ENCODE results near the gene PDE9A. TPM values are rescaled to one million over a fixed set of nuclear protein-coding genes. Genes with fewer than 3 reads are reported as not detected.

Gene PDE9A
- total RNA-seq, 1 donor from 2014 or later, result 27.4 TPM

- Mint-ChIP-seq H3K4me3 (no peak overlapping the region), H3K4me1 (peaks cover 11% of the 10 kb centered on the region), H3K27me3 (ENCODE audit: low read depth) (no peaks in the 10 kb centered on the region), H3K36me3 (peaks cover 25% of the 10 kb centered on the region), H3K27ac (no peak overlapping the region), H3K9me3 (no peaks in the 10 kb centered on the region)
- TF ChIP-seq CTCF (IDR thresholded peaks at IDR 0.05; ENCODE audit: unreplicated experiment), result no peak
- no peak for DNase-seq (ENCODE audit: low spot score in 2 of 2, unreplicated experiment in 2 of 2)
Measured at GRCh38 chr21:42739061-42739931, 85.9 kb downstream of the PDE9A start.

GRCh38 chr21:42740405-42740909 is 87.0 kb downstream of the PDE9A start:
- no peak overlapping the region for H3K4me3 Mint-ChIP-seq
- H3K36me3 Mint-ChIP-seq, result peaks cover 18% of the 10 kb centered on the region
- H3K27ac Mint-ChIP-seq, result no peak overlapping the region

GRCh38 chr21:42741066-42741465 is 87.6 kb downstream of the PDE9A start:
- no peak overlapping the region for H3K27ac Mint-ChIP-seq
- DNase-seq (ENCODE audit: low spot score in 2 of 2, unreplicated experiment in 2 of 2), result no peak
- no peaks in the 10 kb centered on the region for H3K27me3 Mint-ChIP-seq (ENCODE audit: low read depth)
- peaks cover 15% of the 10 kb centered on the region for H3K36me3 Mint-ChIP-seq
- H3K9me3 Mint-ChIP-seq, result no peaks in the 10 kb centered on the region
- TF ChIP-seq CTCF (IDR thresholded peaks at IDR 0.05; ENCODE audit: unreplicated experiment), result no peak
- H3K4me1 Mint-ChIP-seq, result peaks cover 11% of the 10 kb centered on the region
- H3K4me3 Mint-ChIP-seq, result no peak overlapping the region

More at GRCh38 chr21:42740405-42740909, 87.0 kb downstream of the PDE9A start:
- no peak for DNase-seq (ENCODE audit: low spot score in 2 of 2, unreplicated experiment in 2 of 2)
- Mint-ChIP-seq H3K9me3 (no peaks in the 10 kb centered on the region), H3K4me1 (peaks cover 11% of the 10 kb centered on the region), H3K27me3 (ENCODE audit: low read depth) (no peaks in the 10 kb centered on the region)
- TF ChIP-seq CTCF (IDR thresholded peaks at IDR 0.05; ENCODE audit: unreplicated experiment), result no peak

GRCh38 chr21:42744520-42745445 is 91.4 kb downstream of the PDE9A start:
- H3K9me3 Mint-ChIP-seq, result no peaks in the 10 kb centered on the region
- H3K4me1 Mint-ChIP-seq, result peaks cover 11% of the 10 kb centered on the region
- no peak overlapping the region for H3K27ac Mint-ChIP-seq
- peaks cover 7% of the 10 kb centered on the region for H3K36me3 Mint-ChIP-seq
- no peak for DNase-seq (ENCODE audit: low spot score in 2 of 2, unreplicated experiment in 2 of 2)
- H3K27me3 Mint-ChIP-seq (ENCODE audit: low read depth), result no peaks in the 10 kb centered on the region
- H3K4me3 Mint-ChIP-seq, result no peak overlapping the region
- TF ChIP-seq CTCF (IDR thresholded peaks at IDR 0.05; ENCODE audit: unreplicated experiment), result no peak

- no peaks in the 10 kb centered on the region for H3K9me3 Mint-ChIP-seq
- no peaks in the 10 kb centered on the region for H3K27me3 Mint-ChIP-seq (ENCODE audit: low read depth)
- peaks cover 7% of the 10 kb centered on the region for H3K36me3 Mint-ChIP-seq
- peaks cover 11% of the 10 kb centered on the region for H3K4me1 Mint-ChIP-seq
- TF ChIP-seq CTCF (IDR thresholded peaks at IDR 0.05; ENCODE audit: unreplicated experiment), result no peak
- no peak overlapping the region for H3K4me3 Mint-ChIP-seq
- DNase-seq (ENCODE audit: low spot score in 2 of 2, unreplicated experiment in 2 of 2), result no peak
- H3K27ac Mint-ChIP-seq, result no peak overlapping the region
Measured at GRCh38 chr21:42745511-42746239, 92.3 kb downstream of the PDE9A start.

Measured in mesothelial cell of epicardium (in vitro differentiated cells).